ENCODE measurements around the gene NPIPA7.
"Not testable (repeated sequence)": the region's sequence is repeated elsewhere in the genome, so short reads cannot be mapped to it uniquely, and the experiment has no call there.

DNA sequence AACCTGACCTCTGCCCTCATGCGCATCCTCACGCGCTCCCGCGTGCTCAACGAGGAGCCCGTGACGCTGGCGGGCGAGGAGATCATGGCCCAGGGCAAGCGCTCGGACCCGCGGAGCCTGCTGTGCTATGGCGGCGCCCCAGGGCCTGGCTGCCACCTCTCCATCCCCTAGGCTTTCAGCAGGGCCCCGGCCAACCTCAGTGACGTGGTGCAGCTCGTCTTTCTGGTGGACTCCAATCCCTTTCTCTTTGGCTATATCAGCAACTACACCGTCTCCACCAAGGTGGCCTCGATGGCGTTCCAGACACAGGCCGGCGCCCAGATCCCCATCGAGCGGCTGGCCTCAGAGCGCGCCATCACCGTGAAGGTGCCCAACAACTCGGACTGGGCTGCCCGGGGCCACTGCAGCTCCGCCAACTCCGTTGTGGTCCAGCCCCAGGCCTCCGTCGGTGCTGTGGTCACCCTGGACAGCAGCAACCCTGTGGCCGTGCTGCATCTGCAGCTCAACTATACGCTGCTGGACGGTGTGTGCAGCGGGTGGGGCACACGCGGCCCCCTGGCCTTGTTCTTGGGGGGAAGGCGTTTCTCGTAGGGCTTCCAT, 7.7 kb upstream of the NPIPA7 start:
- TF ChIP-seq, protein P1, sequence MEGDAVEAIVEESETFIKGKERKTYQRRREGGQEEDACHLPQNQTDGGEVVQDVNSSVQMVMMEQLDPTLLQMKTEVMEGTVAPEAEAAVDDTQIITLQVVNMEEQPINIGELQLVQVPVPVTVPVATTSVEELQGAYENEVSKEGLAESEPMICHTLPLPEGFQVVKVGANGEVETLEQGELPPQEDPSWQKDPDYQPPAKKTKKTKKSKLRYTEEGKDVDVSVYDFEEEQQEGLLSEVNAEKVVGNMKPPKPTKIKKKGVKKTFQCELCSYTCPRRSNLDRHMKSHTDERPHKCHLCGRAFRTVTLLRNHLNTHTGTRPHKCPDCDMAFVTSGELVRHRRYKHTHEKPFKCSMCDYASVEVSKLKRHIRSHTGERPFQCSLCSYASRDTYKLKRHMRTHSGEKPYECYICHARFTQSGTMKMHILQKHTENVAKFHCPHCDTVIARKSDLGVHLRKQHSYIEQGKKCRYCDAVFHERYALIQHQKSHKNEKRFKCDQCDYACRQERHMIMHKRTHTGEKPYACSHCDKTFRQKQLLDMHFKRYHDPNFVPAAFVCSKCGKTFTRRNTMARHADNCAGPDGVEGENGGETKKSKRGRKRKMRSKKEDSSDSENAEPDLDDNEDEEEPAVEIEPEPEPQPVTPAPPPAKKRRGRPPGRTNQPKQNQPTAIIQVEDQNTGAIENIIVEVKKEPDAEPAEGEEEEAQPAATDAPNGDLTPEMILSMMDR (conservative IDR thresholded peaks at IDR 0.05 in 1 of 2, IDR thresholded peaks at IDR 0.05 in 1 of 2; ENCODE audit: extremely low read depth in 1 of 2, insufficient read depth in 1 of 2, low read depth in 1 of 2, low read length in 2 of 2) = not testable (repeated sequence)
- not testable (repeated sequence) for TF ChIP-seq EZH2 (IDR thresholded peaks at IDR 0.05; ENCODE audit: borderline replicate concordance, low read length)

Measured in mammary epithelial cell (primary cell).